LNCaP clone FGC (cell line): ENCODE results near the gene HERC6.

Source experiments
- DNase-seq: peaks from one replicate; pipeline ENCODE4 v3.0.0-alpha.2; 2011; ENCODE audit warnings: low read depth
- H3K4me3 ChIP-seq: 2 replicates; pipeline ENCODE4 v1.5.1; 2011; ENCODE audit warnings: mild to moderate bottlenecking, low read depth, low read length, control low read depth
- CTCF ChIP-seq: IDR thresholded peaks from 2 replicates; pipeline ENCODE4 v1.5.1; 2012; ENCODE audit warnings: mild to moderate bottlenecking; ENCODE audit not compliant: control insufficient read depth, insufficient read depth; ENCODE audit errors: extremely low read depth

Gene HERC6

DNA sequence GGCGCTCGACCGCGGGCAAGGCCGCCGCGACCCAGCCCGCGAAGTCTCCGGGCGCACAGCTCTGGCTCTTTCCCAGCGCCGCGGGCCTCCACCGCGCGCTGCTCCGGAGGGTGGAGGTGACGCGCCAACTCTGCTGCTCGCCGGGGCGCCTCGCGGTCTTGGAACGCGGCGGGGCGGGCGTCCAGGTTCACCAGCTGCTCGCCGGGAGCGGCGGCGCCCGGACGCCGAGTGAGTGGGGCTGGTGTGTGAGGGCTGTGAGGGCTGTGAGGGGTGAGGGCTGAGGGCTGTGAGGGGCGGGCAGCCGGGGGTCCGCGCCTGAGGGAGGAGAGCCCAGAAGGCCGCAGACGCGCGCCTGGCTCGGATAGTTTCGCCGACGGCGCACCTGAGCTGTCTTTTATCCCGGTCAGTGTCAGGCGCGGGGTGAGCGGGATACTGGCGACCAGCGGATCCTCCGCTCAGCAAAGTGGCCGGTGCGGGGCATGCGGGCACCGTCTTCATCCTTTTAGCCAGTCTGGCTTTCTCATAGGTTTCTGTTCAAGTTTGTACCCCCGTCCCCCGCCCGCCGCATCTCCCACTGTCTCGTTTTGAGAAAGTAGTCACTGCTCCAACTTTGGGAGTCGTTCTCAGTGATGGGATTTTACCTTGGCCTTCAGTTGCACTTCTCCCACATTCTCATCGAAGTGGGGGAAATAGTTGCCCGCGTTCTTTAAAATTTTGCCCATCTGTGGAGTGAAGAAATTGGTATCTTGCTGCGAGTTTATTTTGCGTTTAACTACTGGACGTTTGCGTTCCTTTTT is 78.9 kb downstream of the HERC6 start:
- no peak for TF ChIP-seq CTCF
- peak overlapping the region; percentile 51 for H3K4me3 ChIP-seq
- no peak for DNase-seq

DNA sequence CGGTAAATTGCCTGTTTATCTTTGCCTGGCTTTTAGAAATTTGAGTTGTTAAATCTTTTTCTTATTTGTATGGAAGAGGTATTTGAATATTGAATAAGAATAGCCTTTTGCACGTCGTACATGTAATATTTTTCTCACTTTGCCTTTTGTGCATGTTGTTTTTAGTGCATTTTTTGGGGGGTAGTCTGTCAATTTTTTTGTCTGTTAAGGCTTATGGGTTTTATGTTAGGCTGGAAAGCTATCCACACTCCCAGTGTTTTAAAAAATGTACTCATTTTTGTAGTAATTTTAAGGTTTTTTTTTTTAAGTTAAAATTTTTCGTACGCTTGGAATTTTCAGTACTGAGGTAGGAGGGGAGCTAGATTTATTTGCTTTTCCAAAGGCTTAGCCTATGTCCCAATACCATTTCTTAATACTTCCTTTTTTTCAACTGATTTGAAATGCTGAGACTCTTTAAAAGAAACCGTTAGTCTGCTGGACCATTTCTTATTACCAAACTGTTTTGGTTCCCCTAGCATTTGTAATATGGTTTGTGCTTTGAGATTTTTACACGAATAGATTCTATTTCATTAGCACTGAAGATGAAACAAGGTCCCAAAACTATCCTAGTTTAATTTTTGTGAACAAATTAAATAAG is 79.6 kb downstream of the HERC6 start:
- no peak overlapping the region for H3K4me3 ChIP-seq
- no peak for DNase-seq
- no peak for TF ChIP-seq CTCF

DNA sequence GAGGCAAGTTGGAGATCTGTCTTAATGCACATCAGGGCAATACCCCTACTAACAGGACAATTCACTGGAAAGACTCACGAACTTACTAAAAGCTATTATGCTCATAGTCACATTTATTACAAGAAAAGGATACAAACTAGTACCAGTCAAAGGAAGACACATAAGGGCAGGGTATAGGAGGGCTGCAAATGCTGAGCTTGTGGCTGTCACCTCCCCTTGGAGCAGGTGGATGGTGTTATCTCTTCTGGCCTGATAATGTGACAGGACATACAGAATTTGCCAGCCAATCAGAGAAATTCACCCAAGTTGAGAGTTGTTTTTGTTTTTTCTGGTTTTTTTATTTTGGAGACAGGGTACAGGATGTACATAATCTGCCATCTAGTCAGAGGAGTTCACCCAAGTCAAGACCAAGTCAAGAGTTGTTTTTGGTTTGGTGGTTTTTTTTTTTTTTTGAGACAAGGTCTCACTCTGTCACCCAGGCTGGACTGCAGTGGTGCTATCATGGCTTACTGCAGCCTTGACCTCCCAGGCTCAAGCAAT is 87.1 kb downstream of the HERC6 start:
- TF ChIP-seq CTCF, result no peak
- no peak overlapping the region for H3K4me3 ChIP-seq
- no peak for DNase-seq

DNA sequence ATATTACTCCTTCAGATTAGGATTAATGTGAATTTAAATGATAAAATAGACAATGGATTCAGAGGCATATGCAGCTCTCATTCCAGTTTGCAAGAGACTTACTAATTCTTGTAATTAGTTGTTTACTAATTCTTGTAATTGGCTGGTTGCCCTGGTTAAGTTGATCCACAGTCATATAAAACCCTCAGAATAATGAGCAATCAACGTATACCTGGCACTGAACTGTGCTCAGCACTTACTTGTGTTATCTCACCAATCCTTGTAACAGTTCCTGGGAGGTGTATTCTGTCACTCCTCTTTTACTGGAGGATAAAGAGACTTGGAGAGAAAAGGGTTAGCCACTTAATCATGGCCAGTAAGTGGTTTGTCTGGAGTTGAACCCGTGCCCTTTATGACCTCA is 88.7 kb downstream of the HERC6 start:
- no peak overlapping the region for H3K4me3 ChIP-seq
- TF ChIP-seq CTCF, result no peak
- peak; percentile 59 for DNase-seq

- no peak for DNase-seq
- TF ChIP-seq CTCF, result no peak
- H3K4me3 ChIP-seq, result no peak overlapping the region
These were observed 98.7 kb downstream of the HERC6 start for GRCh38 chr4:88477229-88477860.

GRCh38 chr4:88478247-88478646 is 99.6 kb downstream of the HERC6 start:
- DNase-seq, result no peak
- H3K4me3 ChIP-seq, result no peak overlapping the region
- no peak for TF ChIP-seq CTCF
